Raji (cell line): Measurements from ENCODE around the gene CYP27B1.

Source experiments
- POLR2A ChIP-seq: IDR thresholded peaks from 2 replicates; pipeline ENCODE4 v1.6.1; 2011; ENCODE audit warnings: low read depth, low read length, control low read depth; ENCODE audit not compliant: insufficient read depth

Gene CYP27B1

GRCh38 chr12:57718641-57719528 lies 48.0 kb downstream of the CYP27B1 start:
- no peak for TF ChIP-seq POLR2A

DNA sequence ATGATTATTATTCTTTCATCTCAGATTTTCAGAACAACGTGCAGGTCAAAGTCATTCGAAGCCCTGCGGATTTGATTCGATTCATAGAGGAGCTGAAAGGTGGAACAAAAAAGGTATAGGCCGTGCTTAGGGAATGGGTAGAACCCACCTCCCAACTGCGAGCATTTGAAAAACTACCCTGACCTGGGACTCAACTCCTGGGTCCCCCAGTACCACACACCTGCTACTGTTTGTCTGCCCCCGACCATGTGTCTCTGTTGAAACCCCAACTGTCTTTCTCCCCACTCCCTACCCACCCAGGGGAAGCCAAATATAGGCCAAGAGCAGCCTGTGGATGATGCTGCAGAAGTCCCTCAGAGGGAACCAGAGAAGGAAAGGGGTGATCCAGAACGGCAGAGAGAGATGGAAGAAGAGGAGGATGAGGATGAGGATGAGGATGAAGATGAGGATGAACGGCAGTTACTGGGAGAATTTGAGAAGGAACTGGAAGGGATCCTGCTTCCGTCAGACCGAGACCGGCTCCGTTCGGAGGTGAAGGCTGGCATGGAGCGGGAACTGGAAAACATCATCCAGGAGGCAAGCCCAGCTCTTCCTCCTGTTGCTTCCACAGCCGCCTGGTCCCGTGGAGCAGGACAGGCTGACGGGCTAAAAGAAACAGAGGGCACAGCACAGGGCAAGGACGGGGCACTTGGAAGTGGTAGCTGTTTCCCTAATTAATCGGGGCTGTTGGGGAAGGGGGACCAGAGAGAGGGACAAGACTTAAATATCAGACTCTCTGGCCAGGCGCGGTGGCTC lies 48.8 kb downstream of the CYP27B1 start:
- TF ChIP-seq POLR2A: no peak

DNA sequence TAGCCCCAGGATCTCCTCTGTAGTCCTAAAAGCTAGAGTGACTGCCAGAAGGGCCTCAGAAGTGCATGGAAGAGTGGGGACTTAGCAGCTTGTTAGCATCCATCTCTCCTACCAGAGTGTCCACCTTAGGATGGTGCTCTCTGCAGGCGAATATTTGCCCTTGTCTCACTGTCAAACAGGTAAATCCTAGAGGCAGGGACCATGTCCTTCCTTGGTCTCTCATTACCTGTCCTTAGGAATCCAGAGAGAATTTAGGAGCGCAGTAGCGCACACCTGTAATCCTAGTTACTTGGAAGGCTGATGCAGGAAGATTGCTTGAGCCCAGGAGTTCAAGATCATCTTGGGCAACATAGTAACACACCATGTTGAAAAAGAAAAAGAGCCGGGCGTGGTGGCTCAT lies 49.7 kb downstream of the CYP27B1 start:
- TF ChIP-seq POLR2A: no peak

- TF ChIP-seq POLR2A: no peak
Observed at GRCh38 chr12:57716305-57716704, 50.6 kb downstream of the CYP27B1 start.

DNA sequence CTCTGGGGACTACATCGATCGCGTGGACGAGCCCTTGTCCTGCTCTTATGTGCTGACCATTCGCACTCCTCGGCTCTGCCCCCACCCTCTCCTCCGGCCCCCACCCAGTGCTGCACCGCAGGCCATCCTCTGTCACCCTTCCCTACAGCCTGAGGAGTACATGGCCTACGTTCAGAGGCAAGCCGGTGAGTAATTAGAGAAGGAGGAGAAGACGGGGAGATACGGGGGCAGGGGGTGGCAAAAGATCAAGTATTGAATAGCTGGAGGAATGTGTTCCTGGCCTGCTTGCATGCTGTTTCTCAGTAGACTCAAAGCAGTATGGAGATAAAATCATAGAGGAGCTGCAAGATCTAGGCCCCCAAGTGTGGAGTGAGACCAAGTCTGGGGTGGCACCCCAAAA lies 51.1 kb downstream of the CYP27B1 start:
- no peak for TF ChIP-seq POLR2A

- no peak for TF ChIP-seq POLR2A
Observed at GRCh38 chr12:57713209-57713608, 53.7 kb downstream of the CYP27B1 start.

DNA sequence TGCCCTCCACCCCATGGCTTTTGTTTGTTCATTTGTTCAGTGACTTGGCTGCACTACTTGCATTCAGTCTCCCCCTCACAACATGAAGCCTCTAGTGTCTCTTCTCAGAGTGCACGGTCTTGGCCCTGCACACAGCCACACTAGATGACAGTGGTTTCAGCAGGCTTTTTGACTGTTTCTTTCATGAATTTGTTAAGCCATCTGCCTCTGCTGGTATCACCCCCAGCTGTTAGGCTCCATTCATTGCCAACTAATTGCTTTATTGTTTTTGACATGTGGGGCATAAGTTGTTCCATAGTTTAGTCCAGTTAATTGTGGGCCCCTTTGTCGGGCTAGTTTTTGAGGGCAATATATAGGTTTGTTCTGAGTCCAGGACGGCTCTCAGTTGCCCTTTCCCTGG lies 54.2 kb downstream of the CYP27B1 start:
- TF ChIP-seq POLR2A: no peak
